Measurements from ENCODE around the gene SCLY.
A peak's percentile ranks its signal among the peaks of the same experiment; 100 is the strongest.

Gene SCLY

GRCh38 chr2:238128534-238129001 lies 67.8 kb downstream of the SCLY start:
- no peak for DNase-seq

- DNase-seq = no peak
Observed at GRCh38 chr2:238129166-238130010, 68.6 kb downstream of the SCLY start.

GRCh38 chr2:238130111-238130695 lies 69.4 kb downstream of the SCLY start:
- no peak for DNase-seq

- DNase-seq = no peak
Observed at GRCh38 chr2:238130696-238131628, 70.2 kb downstream of the SCLY start.

GRCh38 chr2:238131761-238132462 lies 71.1 kb downstream of the SCLY start:
- no peak for DNase-seq

- DNase-seq = no peak
Observed at GRCh38 chr2:238132463-238133450, 72.0 kb downstream of the SCLY start.

- no peak for DNase-seq
Observed at GRCh38 chr2:238133499-238134392, 72.9 kb downstream of the SCLY start.

GRCh38 chr2:238134393-238134785 lies 73.6 kb downstream of the SCLY start:
- DNase-seq = no peak

GRCh38 chr2:238135601-238136150 lies 74.9 kb downstream of the SCLY start:
- no peak for DNase-seq

- DNase-seq = no peak
Observed at GRCh38 chr2:238136820-238137537, 76.2 kb downstream of the SCLY start.

- DNase-seq = no peak
Observed at GRCh38 chr2:238137885-238138284, 77.1 kb downstream of the SCLY start.

- no peak for DNase-seq
Observed at GRCh38 chr2:238138331-238139195, 77.8 kb downstream of the SCLY start, which contains the start of gene KLHL30. Gene KLHL30, plus strand, starts transcription at chr2:238138668. Its CDS starts 2,087 bp downstream, at chr2:238140755.

GRCh38 chr2:238139196-238140039 lies 78.6 kb downstream of the SCLY start:
- DNase-seq = peak; percentile 83

- no peak for DNase-seq
Observed at GRCh38 chr2:238140040-238140439, 79.2 kb downstream of the SCLY start.

- DNase-seq = no peak
Observed at GRCh38 chr2:238140721-238141540, 80.1 kb downstream of the SCLY start.
